Caki2 (cell line): Measurements from ENCODE around the gene CRYBG2. TPM values are rescaled to one million over a fixed set of nuclear protein-coding genes. Genes with fewer than 3 reads are reported as not detected.

ENCODE experiments used
- DNase-seq: peaks from one replicate; pipeline ENCODE4 v3.0.0-alpha.2; 2015; ENCODE audit warnings: low read depth
- in situ Hi-C: cut with HindIII; loops from 2 replicates; pipeline ENCODE4 v1.10.0; 2016; ENCODE audit warnings: low sequenced_read_pairs, low pct_unique_long_range_greater_than_20kb, mixed read lengths
- total RNA-seq: library from RNA; depleted of rRNA; stranded (reverse); fragments of >200 nt; shearing (Covaris generic); gene quantifications from 2 replicates; pipeline ENCODE4 v1.2.3, GENCODE V29; 2014; ENCODE audit warnings: low replicate concordance; rRNA removed

CRYBG2 gene
- total RNA-seq, 1 experiment from 2014 or later, result 13.2 TPM

DNA sequence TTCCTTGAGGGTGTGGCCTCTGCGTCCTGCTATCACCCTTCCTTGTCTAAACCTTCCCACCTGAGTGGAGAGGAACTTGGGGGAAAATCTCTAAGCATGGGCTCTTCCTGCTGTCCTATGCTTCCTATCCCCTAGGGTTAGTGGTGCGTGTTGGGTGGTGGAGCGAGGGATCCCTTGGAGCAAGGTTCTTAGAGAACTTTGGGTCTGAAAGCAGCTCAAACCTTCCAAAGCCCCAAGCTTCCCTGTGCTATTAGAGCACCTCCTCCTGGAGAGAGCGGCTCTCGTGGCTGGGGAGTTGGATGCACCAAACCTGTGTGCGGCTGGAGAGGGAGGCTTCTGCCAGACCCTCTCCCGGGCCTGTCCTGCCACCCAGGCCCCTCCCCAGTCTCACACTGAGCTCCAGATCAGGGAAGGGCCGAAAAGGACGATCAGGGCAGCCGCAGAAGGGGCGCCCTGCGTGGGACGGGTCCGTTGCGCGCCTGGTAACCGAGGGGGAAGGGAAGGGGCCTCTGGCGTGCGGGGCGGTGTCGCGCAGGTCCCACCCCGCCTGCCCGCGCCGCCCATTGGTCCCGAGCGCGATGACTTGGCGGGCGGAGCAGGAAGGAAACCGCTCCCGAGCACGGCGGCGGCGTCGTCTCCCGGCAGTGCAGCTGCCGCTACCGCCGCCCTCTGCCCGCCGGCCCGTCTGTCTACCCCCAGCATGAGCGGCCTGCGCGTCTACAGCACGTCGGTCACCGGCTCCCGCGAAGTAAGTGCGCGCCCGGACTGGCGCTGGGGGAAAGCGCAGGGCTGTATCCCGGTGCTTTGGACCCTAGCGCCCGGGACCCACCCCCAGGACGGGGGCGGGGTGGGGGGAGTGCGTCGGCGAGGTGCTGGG lies 74.2 kb downstream of the CRYBG2 start, which contains the start of gene SH3BGRL3:
Gene SH3BGRL3, plus strand, starts transcription at position 631 of the 877 bp plus-strand sequence. Its CDS starts 70 bp downstream, at position 701.
- in situ Hi-C loops, result no loop called here
- DNase-seq, result peak; percentile 89

DNA sequence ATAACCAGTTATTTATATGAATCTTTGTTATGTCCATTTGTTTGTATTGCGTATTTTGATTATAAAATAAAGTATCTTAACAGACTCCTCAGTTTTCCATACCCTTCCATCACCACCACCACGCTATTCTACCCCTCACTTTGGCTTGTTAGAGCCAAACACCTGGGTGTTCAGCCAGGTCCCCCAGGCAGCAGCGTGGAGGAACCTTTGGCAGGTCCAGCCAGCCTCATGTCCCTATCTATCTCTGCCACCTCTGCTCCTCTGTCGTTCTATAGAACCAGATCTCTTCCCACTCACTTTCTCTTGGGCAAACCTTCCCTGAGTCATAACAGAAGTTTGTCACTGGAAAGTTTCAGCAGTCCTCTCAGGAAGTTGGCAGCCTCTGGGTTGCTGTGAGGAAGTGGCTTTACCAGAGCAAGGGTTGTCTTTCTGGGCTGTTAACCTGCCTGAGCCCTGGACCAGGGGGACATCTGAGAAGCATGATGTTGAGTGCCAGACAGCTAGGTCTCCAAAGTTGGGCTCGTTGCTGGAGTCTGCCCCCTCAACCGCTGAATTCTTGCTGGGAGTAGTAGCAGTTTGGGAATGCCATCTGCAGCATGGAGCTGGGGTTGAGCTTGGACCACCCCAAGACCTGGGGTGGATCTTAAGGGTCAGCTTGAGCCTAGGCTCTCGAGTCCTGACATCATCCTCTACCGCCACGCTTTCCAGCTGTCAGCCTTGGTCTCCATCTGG lies 75.0 kb downstream of the CRYBG2 start:
- in situ Hi-C loops, result no loop called here
- DNase-seq, result peak; percentile 51

DNA sequence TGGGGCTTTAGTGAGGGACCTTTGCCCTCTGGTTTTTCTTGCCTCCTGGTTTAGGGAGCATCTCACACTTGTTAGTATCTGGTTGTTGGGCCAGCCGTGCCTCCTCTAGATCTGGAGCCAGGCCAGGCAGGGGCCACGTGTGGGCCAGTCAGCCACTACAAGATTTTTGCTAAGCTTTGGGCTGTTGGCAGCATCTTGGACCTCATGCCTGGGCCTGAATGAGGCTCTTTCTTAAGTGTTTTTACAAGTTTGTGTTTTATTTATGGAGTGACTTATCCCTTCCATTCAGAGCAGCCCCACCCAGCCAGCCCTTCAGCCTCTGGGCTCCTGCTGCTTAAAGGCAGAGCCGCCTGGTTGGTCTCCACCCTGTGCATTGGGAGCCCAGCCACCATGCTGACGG lies 75.6 kb downstream of the CRYBG2 start:
- DNase-seq, result peak; percentile 71
- in situ Hi-C loops, result no loop called here

DNA sequence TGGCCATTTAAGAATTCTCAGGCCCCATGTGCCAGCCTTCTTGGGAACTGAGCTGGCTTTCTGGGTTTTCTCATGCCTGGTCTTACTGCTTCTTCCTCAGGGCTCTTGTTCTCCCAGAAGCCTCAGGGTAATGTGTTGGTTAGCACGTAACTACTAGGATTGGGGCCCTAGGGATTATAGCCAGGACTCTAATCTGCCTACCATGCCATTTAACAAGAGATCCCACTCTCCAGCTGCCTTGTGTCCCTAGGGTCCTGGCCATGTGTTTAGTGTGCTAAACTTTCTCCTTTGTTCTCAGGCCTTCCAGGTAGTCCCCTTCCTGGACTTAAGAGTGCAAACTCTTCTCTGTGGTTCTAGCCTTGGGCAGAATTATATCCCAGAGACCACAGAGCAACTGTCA lies 76.2 kb downstream of the CRYBG2 start:
- in situ Hi-C loops, result no loop called here

DNA sequence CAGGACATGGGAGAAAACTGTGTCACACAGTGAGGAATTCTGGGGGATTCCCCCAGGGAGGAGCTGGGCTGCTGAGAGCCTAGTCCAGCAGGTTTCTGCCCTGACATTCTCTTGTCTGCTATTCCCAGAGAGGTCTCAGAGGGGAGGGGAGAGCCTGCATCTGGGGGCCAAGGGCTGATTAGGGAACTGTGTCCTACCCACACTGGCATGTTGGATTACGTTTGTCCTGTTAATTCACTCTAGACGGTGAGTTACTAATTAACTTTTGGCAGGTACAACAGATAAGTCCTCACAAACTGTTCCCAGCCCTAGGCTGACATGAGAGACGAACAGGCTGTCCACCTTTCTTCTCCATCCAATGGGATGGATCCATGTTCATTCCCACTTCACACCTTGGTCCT lies 76.7 kb downstream of the CRYBG2 start:
- in situ Hi-C loops, result no loop called here
- no peak for DNase-seq

More for the DNA sequence above, 76.2 kb downstream of the CRYBG2 start:
- no peak for DNase-seq

DNA sequence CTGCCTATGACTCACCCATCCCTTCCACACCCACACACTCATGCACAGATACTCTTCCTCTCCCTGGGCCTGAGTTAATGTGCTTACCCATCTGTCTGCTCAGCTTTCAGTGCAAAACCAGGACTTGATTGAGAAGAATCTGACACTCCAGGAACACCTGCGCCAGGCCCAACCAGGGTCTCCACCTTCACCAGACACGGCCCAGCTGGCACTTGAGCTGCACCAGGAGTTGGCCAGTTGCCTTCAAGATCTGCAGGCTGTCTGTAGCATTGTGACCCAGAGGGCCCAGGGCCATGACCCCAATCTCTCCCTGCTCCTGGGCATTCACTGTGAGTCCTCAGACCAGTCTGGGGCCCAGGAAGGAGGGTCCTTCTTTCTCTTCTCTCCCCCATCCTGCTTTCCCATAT lies 77.5 kb downstream of the CRYBG2 start:
- in situ Hi-C loops, result no loop called here
- DNase-seq, result no peak

DNA sequence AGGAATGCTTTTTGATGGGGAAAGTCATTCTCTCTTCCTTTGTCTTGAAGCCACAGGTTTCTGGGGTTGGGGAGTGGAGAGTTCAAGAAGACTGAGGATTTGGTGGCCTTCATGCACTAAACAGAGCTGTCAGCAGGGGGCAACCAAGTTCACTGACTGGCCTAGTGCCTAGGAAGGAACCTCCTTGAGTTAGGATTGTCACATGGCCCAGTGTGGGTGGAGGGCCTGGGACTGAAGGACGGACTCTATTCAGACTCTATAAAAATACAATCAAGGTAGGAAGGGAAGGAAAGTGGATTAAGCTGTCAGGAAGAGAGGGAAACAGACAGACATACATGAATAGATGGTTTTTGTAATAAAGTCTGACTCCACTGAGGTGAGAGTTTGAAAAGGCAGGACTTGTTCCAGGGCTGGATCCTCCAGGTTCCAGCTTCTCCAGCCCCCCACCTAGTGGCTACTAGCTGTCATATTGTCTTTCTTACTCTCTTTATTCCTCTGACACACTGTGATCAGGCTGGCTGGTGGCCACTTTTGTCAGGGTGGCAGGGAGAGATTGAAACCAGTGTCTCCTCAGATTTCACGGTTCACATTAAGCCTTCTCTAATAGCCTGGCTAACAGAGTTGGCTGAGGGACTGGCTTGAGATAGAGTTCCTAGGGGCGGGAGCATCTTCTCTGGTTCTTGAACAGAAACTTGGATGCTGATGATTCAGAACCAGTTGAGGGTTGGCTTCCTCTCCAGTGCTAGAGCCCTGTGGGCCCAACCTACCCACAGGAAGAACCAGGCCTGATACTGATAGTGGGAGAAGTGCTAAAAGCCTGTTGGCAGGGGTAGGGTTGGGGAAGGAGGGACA lies 78.1 kb downstream of the CRYBG2 start:
- peak; percentile 86 for DNase-seq
- in situ Hi-C loops, result no loop called here

DNA sequence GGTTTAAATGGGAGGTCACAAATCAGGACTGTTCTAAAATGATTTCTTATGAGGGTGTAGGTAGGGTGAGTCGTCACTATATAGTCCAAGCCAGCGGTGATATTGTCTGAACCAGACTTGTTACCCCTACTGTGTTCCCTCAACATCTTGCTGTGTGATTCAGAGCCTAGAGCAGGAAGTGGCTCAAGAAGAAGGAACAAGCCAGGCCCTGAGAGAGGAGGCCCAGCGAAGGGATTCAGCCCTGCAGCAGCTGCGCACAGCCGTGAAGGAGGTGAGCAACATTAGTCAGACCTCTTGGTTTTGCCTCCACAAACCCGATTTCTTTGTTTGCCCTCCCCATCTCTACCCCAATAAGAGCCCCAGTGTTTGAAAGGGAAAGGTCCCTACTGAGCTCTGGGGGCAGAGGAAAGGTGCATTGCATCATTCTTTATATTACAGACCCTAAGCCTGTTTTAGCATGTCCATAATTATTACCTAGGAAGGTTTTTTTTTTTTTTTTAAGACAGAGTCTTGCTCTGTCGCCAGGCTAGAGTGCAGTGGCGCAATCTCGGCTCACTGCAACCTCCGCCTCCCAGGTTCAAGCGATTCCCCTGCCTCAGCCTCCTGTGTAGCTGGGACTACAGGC lies 79.0 kb downstream of the CRYBG2 start:
- DNase-seq, result no peak
- in situ Hi-C loops, result no loop called here

Other genes starting within 250 kb of the CRYBG2 start
- gene PDIK1L, start 242.3 kb downstream of the CRYBG2 start, total RNA-seq, result 5.7 and 8.4 TPM in 2 replicates
- gene FAM110D, start 195.1 kb downstream of the CRYBG2 start, total RNA-seq, result 0.14 TPM in 1 of 2 replicates, not detected in the other
- gene C1orf232, start 185.2 kb downstream of the CRYBG2 start, total RNA-seq, result not detected in 2 replicates
- gene ZNF593, start 184.2 kb downstream of the CRYBG2 start, total RNA-seq, result 49.8 and 92.3 TPM in 2 replicates
- gene ZNF593OS, start 182.3 kb downstream of the CRYBG2 start, total RNA-seq, result not detected in 2 replicates
- gene CNKSR1, start 176.6 kb downstream of the CRYBG2 start, total RNA-seq, result not detected in 2 replicates
- not detected in 2 replicates for gene CATSPER4, start 163.5 kb downstream of the CRYBG2 start, total RNA-seq
- 16.7 and 20.8 TPM in 2 replicates for gene CEP85, start 119.9 kb downstream of the CRYBG2 start, total RNA-seq
- gene SH3BGRL3, start 74.0 kb downstream of the CRYBG2 start, total RNA-seq, result 7.4 and 12.5 TPM in 2 replicates
- 4.2 and 12.1 TPM in 2 replicates for gene UBXN11, start 47.5 kb downstream of the CRYBG2 start, total RNA-seq
- not detected in 2 replicates for gene CD52, start 36.2 kb downstream of the CRYBG2 start, total RNA-seq
- not detected in 2 replicates for gene ZNF683, start 18.6 kb upstream of the CRYBG2 start, total RNA-seq
- gene LIN28A, start 56.7 kb upstream of the CRYBG2 start, total RNA-seq, result not detected in 2 replicates
- gene DHDDS, start 78.2 kb upstream of the CRYBG2 start, total RNA-seq, result 37.7 and 47.0 TPM in 2 replicates
- 570 and 785 TPM in 2 replicates for gene HMGN2, start 118.3 kb upstream of the CRYBG2 start, total RNA-seq
- 37.8 and 68.1 TPM in 2 replicates for gene RPS6KA1, start 175.6 kb upstream of the CRYBG2 start, total RNA-seq